Activated CD4-positive, alpha-beta T cell treated with anti-CD3 and anti-CD28 coated beads, Interleukin-2, amount 50 U/mL, for 24 hours (primary cell): ENCODE data around the gene JCHAIN.
"Not testable (repeated sequence)": the region's sequence is repeated elsewhere in the genome, so short reads cannot be mapped to it uniquely, and the experiment has no call there.

ENCODE experiments used
- DNase-seq, 2 donors: peaks; one replicate each; pipeline ENCODE4 v3.0.0-alpha.2; 2020; ENCODE audit warnings: low read depth in 1 of 2, low spot score in 1 of 2

The JCHAIN gene

GRCh38 chr4:70688795-70689231 is 22.5 kb upstream of the JCHAIN start:
- no peak for DNase-seq

GRCh38 chr4:70687821-70688794 is 21.8 kb upstream of the JCHAIN start, which contains the start of gene UTP3:
Gene UTP3 (plus strand): TSS chr4:70688532. CDS start chr4:70688678, 146 bp downstream.
- peak; percentile 91 to 94 for DNase-seq

- DNase-seq: no peak
These were observed 21.1 kb upstream of the JCHAIN start for GRCh38 chr4:70687392-70687791.

- DNase-seq: not testable (repeated sequence)
These were observed 15.8 kb upstream of the JCHAIN start for GRCh38 chr4:70682142-70682541.

GRCh38 chr4:70681704-70682103 is 15.4 kb upstream of the JCHAIN start:
- DNase-seq: no peak

GRCh38 chr4:70680934-70681333 is 14.6 kb upstream of the JCHAIN start:
- DNase-seq: no peak

- DNase-seq: no peak
These were observed 12.2 kb upstream of the JCHAIN start for GRCh38 chr4:70678383-70678999.

GRCh38 chr4:70676554-70677090 is 10.3 kb upstream of the JCHAIN start:
- no peak for DNase-seq

GRCh38 chr4:70674731-70675130 is 8.4 kb upstream of the JCHAIN start:
- DNase-seq: no peak

GRCh38 chr4:70674191-70674590 is 7.9 kb upstream of the JCHAIN start:
- DNase-seq: no peak

- no peak for DNase-seq
These were observed 4.8 kb upstream of the JCHAIN start for GRCh38 chr4:70671091-70671490.

- no peak for DNase-seq
These were observed 4.2 kb upstream of the JCHAIN start for GRCh38 chr4:70670332-70671014.

GRCh38 chr4:70667740-70668535 is 1.6 kb upstream of the JCHAIN start:
- no peak for DNase-seq

- DNase-seq: not testable (repeated sequence)
These were observed 4.9 kb downstream of the JCHAIN start for GRCh38 chr4:70661309-70661922.

GRCh38 chr4:70660106-70660505 is 6.2 kb downstream of the JCHAIN start:
- DNase-seq: no peak

- no peak for DNase-seq
These were observed 7.9 kb downstream of the JCHAIN start for GRCh38 chr4:70658418-70658817.

- DNase-seq: no peak
These were observed 9.0 kb downstream of the JCHAIN start for GRCh38 chr4:70657326-70657725.

- DNase-seq: no peak
These were observed 11.7 kb downstream of the JCHAIN start for GRCh38 chr4:70654605-70655011.

GRCh38 chr4:70651864-70652506 is 14.3 kb downstream of the JCHAIN start:
- no peak for DNase-seq

GRCh38 chr4:70650741-70651140 is 15.6 kb downstream of the JCHAIN start:
- DNase-seq: not testable (repeated sequence)
